ENCODE measurements around the gene SEMG1.

Gene SEMG1

GRCh38 chr20:45191926-45192325, 14.9 kb upstream of the SEMG1 start:
- 100% methylated on average over 2 of the region's 3 CpGs for WGBS (ENCODE audit: insufficient coverage)
- no peaks in the 10 kb centered on the region for H3K4me1 ChIP-seq (ENCODE audit: control extremely low read depth in 1 of 4, control insufficient read depth in 4 of 4, insufficient read depth in 4 of 4, low read length in 3 of 4)
- H3K27me3 ChIP-seq (replicated peaks in 2 of 5; ENCODE audit: control insufficient read depth in 4 of 5, insufficient read depth in 5 of 5, low read length in 4 of 5): peaks cover 0 to 13% (median 2%) of the 10 kb centered on the region in 5 experiments
- ChIA-PET CTCF (no interaction called here), POLR2A (no interaction called here)
- H3K36me3 ChIP-seq (ENCODE audit: control insufficient read depth in 4 of 4, insufficient read depth in 4 of 4, low read length in 3 of 4): no peaks in the 10 kb centered on the region
- no peak for DNase-seq
- no peak overlapping the region for H3K27ac ChIP-seq (ENCODE audit: insufficient read depth in 1 of 2, low read depth in 1 of 2, low read length in 2 of 2, poor library complexity in 1 of 2, severe bottlenecking in 2 of 2)
- H3K9me3 ChIP-seq (ENCODE audit: control extremely low read depth in 1 of 5, control insufficient read depth in 4 of 5, insufficient read depth in 2 of 5, low read depth in 1 of 5, low read length in 4 of 5): no peaks in the 10 kb centered on the region
- no peak overlapping the region for H3K4me3 ChIP-seq (ENCODE audit: control insufficient read depth in 1 of 7, extremely low read depth in 1 of 7, insufficient read depth in 4 of 7, low read depth in 2 of 7, low read length in 6 of 7)

DNA sequence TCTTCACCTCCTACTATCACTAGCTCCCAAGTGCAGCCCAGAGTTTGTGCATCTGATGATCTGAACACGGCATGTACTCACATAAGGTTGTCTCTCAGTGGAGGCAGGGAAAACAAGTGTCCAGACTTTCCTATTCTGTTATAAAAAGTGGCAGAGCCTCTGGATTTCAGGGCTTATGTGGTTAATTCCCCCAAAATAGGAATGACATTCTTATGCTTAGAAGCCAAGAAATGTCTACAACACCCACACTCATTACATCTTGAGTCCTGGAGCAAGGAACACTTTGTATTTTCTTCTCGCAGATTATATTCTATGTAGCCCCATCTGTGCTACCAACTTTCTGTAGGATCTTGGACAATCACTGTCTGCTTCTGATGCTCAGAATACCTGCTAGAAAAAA, 13.5 kb upstream of the SEMG1 start:
- no peaks in the 10 kb centered on the region for H3K36me3 ChIP-seq (ENCODE audit: control insufficient read depth in 4 of 4, insufficient read depth in 4 of 4, low read length in 3 of 4)
- no peak overlapping the region for H3K27ac ChIP-seq (ENCODE audit: insufficient read depth in 1 of 2, low read depth in 1 of 2, low read length in 2 of 2, poor library complexity in 1 of 2, severe bottlenecking in 2 of 2)
- peaks cover 0 to 11% (median 2%) of the 10 kb centered on the region in 5 experiments for H3K27me3 ChIP-seq (replicated peaks in 2 of 5; ENCODE audit: control insufficient read depth in 4 of 5, insufficient read depth in 5 of 5, low read length in 4 of 5)
- H3K4me3 ChIP-seq (ENCODE audit: control insufficient read depth in 1 of 7, extremely low read depth in 1 of 7, insufficient read depth in 4 of 7, low read depth in 2 of 7, low read length in 6 of 7): no peak overlapping the region
- WGBS (ENCODE audit: insufficient coverage): 100% methylated on average over 1 of the region's 2 CpGs
- CTCF ChIA-PET: no interaction called here
- H3K4me1 ChIP-seq (ENCODE audit: control extremely low read depth in 1 of 4, control insufficient read depth in 4 of 4, insufficient read depth in 4 of 4, low read length in 3 of 4): no peaks in the 10 kb centered on the region
- H3K9me3 ChIP-seq (ENCODE audit: control extremely low read depth in 1 of 5, control insufficient read depth in 4 of 5, insufficient read depth in 2 of 5, low read depth in 1 of 5, low read length in 4 of 5): no peaks in the 10 kb centered on the region
- DNase-seq: no peak
- POLR2A ChIA-PET: no interaction called here

DNA sequence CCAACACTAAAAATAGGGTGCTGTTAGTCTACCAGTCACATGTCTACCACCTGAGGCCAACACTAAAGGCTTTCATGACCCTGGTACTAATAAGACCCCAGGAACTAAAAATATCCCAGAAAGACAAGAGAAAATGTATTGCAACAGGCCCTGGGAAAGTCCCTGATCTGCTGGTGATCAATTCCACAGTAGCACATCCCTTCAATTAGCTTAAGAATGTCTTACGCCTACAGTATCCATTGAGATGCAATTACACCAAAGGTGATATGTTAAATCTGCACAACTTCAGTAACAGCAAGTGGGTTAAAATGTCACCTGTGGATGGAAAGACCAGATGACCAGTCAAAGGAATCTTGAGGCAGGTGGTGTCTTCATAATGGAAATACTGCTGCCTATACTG, 3.1 kb downstream of the SEMG1 start:
- Histone ChIP-seq H3K4me3 (ENCODE audit: control insufficient read depth in 1 of 7, extremely low read depth in 1 of 7, insufficient read depth in 4 of 7, low read depth in 2 of 7, low read length in 6 of 7) (no peak overlapping the region), H3K9me3 (ENCODE audit: control extremely low read depth in 1 of 5, control insufficient read depth in 4 of 5, insufficient read depth in 2 of 5, low read depth in 1 of 5, low read length in 4 of 5) (no peaks in the 10 kb centered on the region), H3K27me3 (replicated peaks in 2 of 5; ENCODE audit: control insufficient read depth in 4 of 5, insufficient read depth in 5 of 5, low read length in 4 of 5) (peaks cover 0 to 4% (median 0%) of the 10 kb centered on the region in 5 experiments), H3K36me3 (ENCODE audit: control insufficient read depth in 4 of 4, insufficient read depth in 4 of 4, low read length in 3 of 4) (no peaks in the 10 kb centered on the region), H3K4me1 (ENCODE audit: control extremely low read depth in 1 of 4, control insufficient read depth in 4 of 4, insufficient read depth in 4 of 4, low read length in 3 of 4) (peaks cover 0 to 11% (median 1%) of the 10 kb centered on the region in 4 experiments), H3K27ac (ENCODE audit: insufficient read depth in 1 of 2, low read depth in 1 of 2, low read length in 2 of 2, poor library complexity in 1 of 2, severe bottlenecking in 2 of 2) (no peak overlapping the region)
- WGBS (ENCODE audit: insufficient coverage): 100% methylated on average over 1 of the region's 1 CpG
- no peak for DNase-seq
- ChIA-PET CTCF (no interaction called here), POLR2A (no interaction called here)

DNA sequence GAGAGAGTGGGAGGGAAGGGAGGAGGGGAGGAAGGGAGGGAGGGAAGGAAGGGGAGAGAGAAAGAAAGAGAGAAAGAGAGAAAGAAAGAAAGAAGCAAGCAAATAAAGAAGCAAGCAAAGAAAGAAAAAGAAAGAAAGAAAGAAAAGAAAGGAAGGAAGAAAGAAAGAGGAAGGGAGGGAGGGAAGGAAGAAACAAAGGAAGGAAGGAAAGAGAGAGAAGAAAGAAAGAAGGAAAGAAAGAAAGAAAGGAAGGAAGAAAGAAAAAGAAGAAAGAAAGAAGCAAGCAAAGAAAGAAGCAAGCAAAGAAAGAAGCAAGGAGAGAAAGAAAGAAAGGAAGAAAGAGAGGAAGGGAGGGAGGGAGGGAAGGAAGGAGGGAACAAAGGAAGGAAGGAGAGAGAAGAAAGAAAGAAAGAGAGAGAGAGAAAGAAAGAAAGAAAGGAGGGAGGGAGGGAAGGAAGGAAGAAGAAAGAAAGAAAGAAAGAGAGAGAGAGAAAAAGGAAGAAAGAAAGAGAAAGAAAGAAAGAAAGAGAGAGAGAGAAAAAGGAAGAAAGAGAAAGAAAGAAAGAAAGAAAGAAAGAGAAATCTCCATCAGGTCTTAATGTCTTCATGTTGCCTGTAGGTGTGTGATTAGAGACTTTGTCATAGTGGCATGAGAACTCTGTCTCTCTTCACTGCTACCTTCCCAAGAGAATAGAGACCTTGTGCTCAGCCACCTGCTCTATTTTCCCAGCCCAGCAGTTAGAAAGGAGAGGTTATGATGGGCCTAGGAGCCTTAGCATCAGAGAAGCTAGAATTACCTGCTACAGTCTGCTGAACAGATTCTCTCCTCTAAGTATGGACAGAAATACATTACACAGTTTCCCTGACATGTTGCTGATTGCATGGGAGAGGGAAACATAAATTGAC, 5.0 kb downstream of the SEMG1 start:
- peaks cover 0 to 4% (median 0%) of the 10 kb centered on the region in 5 experiments for H3K27me3 ChIP-seq (replicated peaks in 2 of 5; ENCODE audit: control insufficient read depth in 4 of 5, insufficient read depth in 5 of 5, low read length in 4 of 5)
- no peak for DNase-seq
- no peak overlapping the region for H3K27ac ChIP-seq (ENCODE audit: insufficient read depth in 1 of 2, low read depth in 1 of 2, low read length in 2 of 2, poor library complexity in 1 of 2, severe bottlenecking in 2 of 2)
- H3K4me3 ChIP-seq (ENCODE audit: control insufficient read depth in 1 of 7, extremely low read depth in 1 of 7, insufficient read depth in 4 of 7, low read depth in 2 of 7, low read length in 6 of 7): no peak overlapping the region
- H3K36me3 ChIP-seq (ENCODE audit: control insufficient read depth in 4 of 4, insufficient read depth in 4 of 4, low read length in 3 of 4): no peaks in the 10 kb centered on the region
- ChIA-PET POLR2A (no interaction called here), CTCF (no interaction called here)
- H3K4me1 ChIP-seq (ENCODE audit: control extremely low read depth in 1 of 4, control insufficient read depth in 4 of 4, insufficient read depth in 4 of 4, low read length in 3 of 4): peaks cover 0 to 3% (median 0%) of the 10 kb centered on the region in 4 experiments
- H3K9me3 ChIP-seq (ENCODE audit: control extremely low read depth in 1 of 5, control insufficient read depth in 4 of 5, insufficient read depth in 2 of 5, low read depth in 1 of 5, low read length in 4 of 5): no peaks in the 10 kb centered on the region

DNA sequence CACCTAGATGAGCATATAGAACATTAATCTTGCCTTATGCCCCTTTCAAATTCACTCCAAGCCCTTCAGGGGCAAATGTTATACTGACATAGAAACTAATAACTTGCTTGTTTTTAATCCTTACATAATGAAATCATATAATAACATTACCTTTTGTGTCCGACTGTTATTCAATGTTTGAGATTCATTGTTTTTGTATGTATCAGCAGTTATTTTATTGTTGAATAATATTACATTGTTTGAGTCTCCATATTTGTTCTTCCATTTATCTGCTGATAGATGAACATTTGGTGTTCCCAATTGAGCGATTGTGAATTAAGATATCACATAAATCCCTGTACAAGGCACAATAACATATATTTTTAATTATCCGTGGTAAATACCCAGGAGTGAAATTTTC, 6.0 kb downstream of the SEMG1 start:
- no peaks in the 10 kb centered on the region for H3K36me3 ChIP-seq (ENCODE audit: control insufficient read depth in 4 of 4, insufficient read depth in 4 of 4, low read length in 3 of 4)
- no peak overlapping the region for H3K4me3 ChIP-seq (ENCODE audit: control insufficient read depth in 1 of 7, extremely low read depth in 1 of 7, insufficient read depth in 4 of 7, low read depth in 2 of 7, low read length in 6 of 7)
- no CpG with 5 or more reads among the region's 3 CpGs for WGBS (ENCODE audit: insufficient coverage)
- peaks cover 0 to 2% (median 0%) of the 10 kb centered on the region in 5 experiments for H3K27me3 ChIP-seq (replicated peaks in 2 of 5; ENCODE audit: control insufficient read depth in 4 of 5, insufficient read depth in 5 of 5, low read length in 4 of 5)
- CTCF ChIA-PET: no interaction called here
- no peaks in the 10 kb centered on the region for H3K9me3 ChIP-seq (ENCODE audit: control extremely low read depth in 1 of 5, control insufficient read depth in 4 of 5, insufficient read depth in 2 of 5, low read depth in 1 of 5, low read length in 4 of 5)
- no peak overlapping the region for H3K27ac ChIP-seq (ENCODE audit: insufficient read depth in 1 of 2, low read depth in 1 of 2, low read length in 2 of 2, poor library complexity in 1 of 2, severe bottlenecking in 2 of 2)
- POLR2A ChIA-PET: no interaction called here
- no peaks in the 10 kb centered on the region for H3K4me1 ChIP-seq (ENCODE audit: control extremely low read depth in 1 of 4, control insufficient read depth in 4 of 4, insufficient read depth in 4 of 4, low read length in 3 of 4)
- no peak for DNase-seq

DNA sequence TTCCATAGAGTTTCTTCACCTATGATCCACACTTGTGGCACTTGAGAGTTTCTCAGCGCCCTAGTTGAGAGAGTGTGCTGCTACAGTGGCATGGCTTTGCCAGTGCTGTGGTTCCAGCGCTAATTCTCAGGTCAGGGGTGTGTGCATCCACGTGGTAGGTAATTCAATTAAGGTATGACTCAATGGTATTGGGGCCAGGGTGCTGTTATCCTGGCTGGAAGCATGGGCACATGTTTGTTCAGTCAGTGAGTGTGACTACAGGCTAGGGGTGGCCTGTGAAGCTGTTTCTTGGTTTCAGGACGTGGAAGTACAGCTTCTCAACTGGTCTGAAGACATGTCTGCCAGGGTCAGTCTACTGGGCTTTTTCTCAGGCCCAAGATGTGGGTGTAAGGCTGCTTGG, 11.3 kb downstream of the SEMG1 start:
- no peaks in the 10 kb centered on the region for H3K4me1 ChIP-seq (ENCODE audit: control extremely low read depth in 1 of 4, control insufficient read depth in 4 of 4, insufficient read depth in 4 of 4, low read length in 3 of 4)
- ChIA-PET POLR2A (no interaction called here), CTCF (no interaction called here)
- no peak for DNase-seq
- H3K27me3 ChIP-seq (replicated peaks in 2 of 5; ENCODE audit: control insufficient read depth in 4 of 5, insufficient read depth in 5 of 5, low read length in 4 of 5): peaks cover 0 to 7% (median 4%) of the 10 kb centered on the region in 5 experiments
- H3K4me3 ChIP-seq (ENCODE audit: control insufficient read depth in 1 of 7, extremely low read depth in 1 of 7, insufficient read depth in 4 of 7, low read depth in 2 of 7, low read length in 6 of 7): no peak overlapping the region
- peaks cover 0 to under 1% (median 0%) of the 10 kb centered on the region in 5 experiments for H3K9me3 ChIP-seq (ENCODE audit: control extremely low read depth in 1 of 5, control insufficient read depth in 4 of 5, insufficient read depth in 2 of 5, low read depth in 1 of 5, low read length in 4 of 5)
- WGBS (ENCODE audit: insufficient coverage): 100% methylated on average over 3 of the region's 4 CpGs
- H3K36me3 ChIP-seq (ENCODE audit: control insufficient read depth in 4 of 4, insufficient read depth in 4 of 4, low read length in 3 of 4): no peaks in the 10 kb centered on the region
- H3K27ac ChIP-seq (ENCODE audit: insufficient read depth in 1 of 2, low read depth in 1 of 2, low read length in 2 of 2, poor library complexity in 1 of 2, severe bottlenecking in 2 of 2): no peak overlapping the region

GRCh38 chr20:45218636-45219035, 11.8 kb downstream of the SEMG1 start:
- H3K27me3 ChIP-seq (replicated peaks in 2 of 5; ENCODE audit: control insufficient read depth in 4 of 5, insufficient read depth in 5 of 5, low read length in 4 of 5): peaks cover under 1 to 10% (median 4%) of the 10 kb centered on the region in 5 experiments
- no peak for DNase-seq
- H3K4me1 ChIP-seq (ENCODE audit: control extremely low read depth in 1 of 4, control insufficient read depth in 4 of 4, insufficient read depth in 4 of 4, low read length in 3 of 4): no peaks in the 10 kb centered on the region
- H3K9me3 ChIP-seq (ENCODE audit: control extremely low read depth in 1 of 5, control insufficient read depth in 4 of 5, insufficient read depth in 2 of 5, low read depth in 1 of 5, low read length in 4 of 5): peaks cover 0 to 2% (median 0%) of the 10 kb centered on the region in 5 experiments
- H3K36me3 ChIP-seq (ENCODE audit: control insufficient read depth in 4 of 4, insufficient read depth in 4 of 4, low read length in 3 of 4): no peaks in the 10 kb centered on the region
- no peak overlapping the region for H3K4me3 ChIP-seq (ENCODE audit: control insufficient read depth in 1 of 7, extremely low read depth in 1 of 7, insufficient read depth in 4 of 7, low read depth in 2 of 7, low read length in 6 of 7)
- WGBS (ENCODE audit: insufficient coverage): 100% methylated on average over 2 of the region's 2 CpGs
- no peak overlapping the region for H3K27ac ChIP-seq (ENCODE audit: insufficient read depth in 1 of 2, low read depth in 1 of 2, low read length in 2 of 2, poor library complexity in 1 of 2, severe bottlenecking in 2 of 2)
- POLR2A ChIA-PET: no interaction called here
- CTCF ChIA-PET: no interaction called here

All from common myeloid progenitor, CD34-positive (primary cell).